ENCODE measurements around the gene ITGAL.

Gene ITGAL

DNA sequence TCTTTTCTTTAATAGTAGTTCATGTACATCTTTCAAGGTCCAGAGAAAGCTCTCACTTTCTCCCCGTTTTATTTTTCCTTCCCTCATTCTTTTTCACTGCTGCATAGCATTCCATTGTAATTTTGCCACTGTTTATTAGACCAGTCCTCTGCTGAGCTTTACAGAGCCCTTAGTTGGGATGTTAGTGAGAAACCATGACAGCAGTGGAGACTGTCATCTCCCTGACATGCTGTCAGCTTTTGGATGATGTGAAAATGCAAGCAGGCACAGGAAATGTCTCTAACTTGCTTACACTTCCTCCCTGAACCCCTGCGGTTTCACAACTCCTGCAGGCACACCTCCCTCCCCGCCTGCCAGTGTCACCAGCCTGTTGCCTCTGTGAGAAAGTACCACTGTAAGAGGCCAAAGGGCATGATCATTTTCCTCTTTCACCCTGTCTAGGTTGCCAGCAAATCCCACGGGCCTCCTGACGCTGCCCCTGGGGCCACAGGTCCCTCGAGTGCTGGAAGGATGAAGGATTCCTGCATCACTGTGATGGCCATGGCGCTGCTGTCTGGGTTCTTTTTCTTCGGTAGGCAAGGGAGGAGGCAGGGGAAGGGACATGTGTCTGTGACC is at the start of gene ITGAL:
Gene ITGAL (plus strand): TSS at position 415 of the 615 bp plus-strand sequence. CDS start 96 bp downstream, at position 511.
- DNase-seq = peak; percentile 89

DNA sequence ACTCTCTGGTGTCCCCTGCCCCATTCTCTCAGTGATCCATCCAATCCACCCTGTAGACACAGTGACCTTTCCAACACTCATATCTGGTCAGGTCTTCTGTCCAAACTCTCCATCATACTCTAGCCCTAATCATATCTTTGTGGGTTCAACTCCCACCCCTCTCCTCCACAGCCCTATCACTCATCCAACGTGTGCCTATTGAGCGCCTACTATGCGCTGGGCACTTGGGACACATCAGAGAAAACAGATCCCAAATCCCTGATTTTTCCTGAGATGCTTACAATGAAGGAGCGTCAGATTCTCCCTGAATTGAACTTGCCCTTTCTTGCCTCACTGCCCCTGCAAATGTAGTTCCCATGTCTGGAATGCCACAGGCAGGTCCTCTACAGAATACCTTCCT is 44.5 kb upstream of the ITGAL start:
- no peak for DNase-seq

DNA sequence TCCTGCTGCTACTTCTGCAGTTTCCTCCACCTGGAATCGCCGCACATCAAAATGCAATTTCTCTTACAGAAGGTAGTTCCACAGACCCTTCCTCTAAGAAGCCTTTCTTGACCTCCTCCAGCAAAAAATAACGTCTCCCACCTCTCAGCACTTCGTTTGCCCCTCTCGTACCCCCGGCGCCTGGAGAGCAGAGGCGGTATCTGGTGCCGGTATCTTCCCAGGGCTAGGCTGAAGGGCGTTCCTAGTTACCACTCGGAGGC is 43.2 kb upstream of the ITGAL start:
- no peak for DNase-seq

DNA sequence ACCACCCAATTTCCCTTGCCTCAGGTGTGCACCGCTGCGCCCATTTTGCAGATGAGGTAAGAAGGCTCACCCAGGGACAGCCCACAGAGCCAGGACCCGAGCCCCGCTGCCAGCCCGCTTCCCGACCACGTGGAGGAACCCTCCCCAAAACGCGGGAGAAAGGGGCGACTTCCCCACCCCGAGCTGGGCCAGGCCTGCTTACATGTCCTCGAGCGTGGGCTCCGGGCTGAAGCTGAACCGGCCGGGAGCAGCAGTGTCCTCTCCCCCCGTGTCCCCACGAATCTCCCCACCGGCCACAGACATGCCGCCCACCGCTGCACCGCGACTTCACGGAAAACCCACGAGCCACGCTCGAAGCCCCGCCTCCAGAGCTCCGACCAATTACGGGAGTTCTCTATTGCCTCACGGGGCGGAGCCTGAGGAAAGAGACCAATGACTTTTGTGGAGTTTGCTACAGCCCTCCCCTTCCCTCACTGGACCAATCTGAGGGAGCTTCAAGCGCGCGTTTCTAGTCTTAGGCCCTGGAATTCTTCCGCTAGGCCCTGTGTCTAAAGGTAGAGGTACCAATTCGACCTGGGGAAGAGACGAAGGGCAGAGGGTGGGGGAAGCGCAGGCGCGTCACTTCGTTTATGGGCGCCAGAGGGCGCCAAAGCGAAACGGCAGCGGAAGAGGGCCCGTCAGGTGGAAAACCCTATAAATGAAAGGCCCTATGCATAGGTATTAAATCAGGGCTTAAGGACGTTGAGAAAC is 42.7 kb upstream of the ITGAL start, which contains the start of gene DCTPP1:
Gene DCTPP1 (minus strand): TSS at position 353 of the 750 bp plus-strand sequence. CDS start 50 bp downstream, at position 303.
- DNase-seq = peak; percentile 100

DNA sequence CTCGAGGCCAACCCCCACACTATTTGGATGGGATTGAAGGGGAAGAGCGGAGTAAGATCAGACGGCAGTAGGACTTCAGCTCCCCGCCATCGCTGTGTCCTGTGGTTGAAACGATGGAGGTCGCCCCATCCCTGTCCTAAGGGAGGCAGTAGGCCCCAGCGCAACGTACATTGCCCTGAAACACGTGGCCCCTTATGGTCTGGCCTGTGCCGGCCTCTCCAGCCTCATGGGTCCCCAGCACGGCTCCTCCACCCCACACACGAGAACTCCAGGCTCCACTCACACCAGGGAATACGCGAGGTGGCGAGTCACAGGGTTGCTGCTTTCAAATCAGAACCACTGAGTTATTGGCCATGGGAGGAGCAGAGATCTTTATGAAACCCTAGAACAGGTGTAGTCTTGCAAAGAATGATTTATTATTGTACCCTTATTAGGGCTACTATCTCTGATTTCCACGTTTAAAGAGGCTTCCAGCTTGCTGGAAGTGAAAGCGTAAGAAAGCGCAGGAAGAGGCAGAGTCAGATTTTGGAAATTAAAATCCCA is 42.0 kb upstream of the ITGAL start:
- DNase-seq = no peak

DNA sequence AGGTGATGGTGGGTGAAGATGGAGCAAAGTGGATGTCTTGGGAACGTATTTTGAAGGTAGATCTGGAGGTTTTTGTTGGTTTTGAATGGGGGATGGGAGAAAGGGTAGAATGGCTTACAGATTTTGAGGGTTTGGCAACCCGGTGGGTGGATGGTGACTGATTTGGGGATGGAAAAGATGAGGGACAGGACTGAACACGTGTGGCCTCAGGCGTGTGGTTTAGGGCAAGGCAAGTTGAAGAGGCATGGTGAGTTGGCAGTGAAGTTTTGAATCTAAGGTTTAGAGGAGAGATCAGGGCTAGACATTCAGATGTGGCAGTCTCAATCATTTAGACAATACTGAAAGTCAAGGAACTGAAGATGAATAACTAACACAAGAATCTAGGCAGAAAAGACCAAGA is 37.7 kb upstream of the ITGAL start:
- DNase-seq = no peak

DNA sequence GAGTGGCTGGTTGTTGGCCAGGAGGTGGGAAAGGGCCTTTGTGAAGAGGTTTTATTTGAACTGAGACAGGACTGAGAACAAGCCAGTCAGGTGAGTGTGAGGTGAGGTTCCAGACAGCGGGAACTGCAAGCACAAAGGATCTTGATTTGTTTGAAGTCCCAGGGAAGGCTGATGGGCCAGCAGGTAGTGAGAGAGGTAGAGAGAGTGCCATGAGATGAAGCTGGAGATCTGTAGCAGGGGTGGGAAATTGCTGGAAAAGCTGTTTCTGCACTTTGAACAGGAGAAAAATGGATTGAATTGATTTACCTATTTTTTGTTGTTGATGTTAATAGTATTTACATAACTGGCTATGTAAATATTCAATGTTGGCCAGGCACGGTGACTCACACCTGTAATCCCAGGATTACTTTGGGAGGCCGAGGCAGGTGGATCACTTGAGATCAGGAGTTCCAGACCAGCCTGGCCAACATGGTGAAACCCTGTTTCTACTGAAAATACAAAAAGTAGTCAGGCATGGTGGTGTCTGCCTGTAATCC is 35.0 kb upstream of the ITGAL start:
- DNase-seq = no peak

DNA sequence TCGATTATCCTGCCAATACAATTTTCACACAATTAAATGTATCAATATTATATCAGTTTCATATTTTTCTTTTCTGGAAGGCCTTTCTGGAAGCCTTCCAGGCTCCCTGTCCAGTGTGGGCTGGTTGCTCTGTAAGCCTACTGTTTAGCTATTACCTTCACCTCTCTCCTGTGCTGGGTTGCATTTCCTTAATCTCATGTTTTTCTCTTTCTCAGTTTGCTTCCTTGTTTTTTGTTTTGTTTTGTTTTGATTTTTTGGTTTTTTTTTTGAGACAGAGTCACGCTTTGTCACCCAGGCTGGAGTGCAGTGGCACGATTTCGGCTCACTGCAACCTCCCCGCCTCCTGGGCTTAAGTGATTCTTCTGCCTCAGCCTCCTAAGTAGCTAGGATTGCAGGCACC is 33.7 kb upstream of the ITGAL start:
- no peak for DNase-seq

DNA sequence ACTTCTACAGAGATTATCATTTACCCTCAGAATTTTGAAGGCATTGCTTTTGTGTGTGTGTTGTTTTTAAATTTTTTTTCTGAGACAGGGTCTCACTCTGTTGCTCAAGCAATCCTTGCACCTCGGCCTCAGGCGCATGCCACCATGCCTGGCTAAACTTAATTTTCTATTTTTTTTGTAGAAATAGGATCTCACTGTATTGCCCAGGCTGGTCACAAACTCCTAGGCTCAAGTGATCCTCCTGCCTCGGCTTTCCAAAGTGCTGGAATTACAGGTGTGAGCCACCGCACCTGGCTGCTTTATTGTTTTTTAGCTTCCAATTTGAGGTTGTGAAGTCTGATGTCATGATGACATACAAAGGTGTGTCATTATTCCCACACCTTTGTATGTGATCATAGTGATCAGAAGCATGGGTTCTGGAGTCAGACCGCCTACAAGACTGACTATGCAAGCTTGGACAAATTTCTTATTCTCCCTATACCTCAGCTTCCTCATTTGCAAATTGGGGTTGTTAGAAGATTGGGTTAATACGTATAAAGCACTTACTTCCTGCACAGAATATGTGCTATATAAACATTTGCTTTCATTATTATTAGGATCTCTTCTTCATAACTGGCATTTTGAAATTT is 32.7 kb upstream of the ITGAL start:
- peak; percentile 56 for DNase-seq

DNA sequence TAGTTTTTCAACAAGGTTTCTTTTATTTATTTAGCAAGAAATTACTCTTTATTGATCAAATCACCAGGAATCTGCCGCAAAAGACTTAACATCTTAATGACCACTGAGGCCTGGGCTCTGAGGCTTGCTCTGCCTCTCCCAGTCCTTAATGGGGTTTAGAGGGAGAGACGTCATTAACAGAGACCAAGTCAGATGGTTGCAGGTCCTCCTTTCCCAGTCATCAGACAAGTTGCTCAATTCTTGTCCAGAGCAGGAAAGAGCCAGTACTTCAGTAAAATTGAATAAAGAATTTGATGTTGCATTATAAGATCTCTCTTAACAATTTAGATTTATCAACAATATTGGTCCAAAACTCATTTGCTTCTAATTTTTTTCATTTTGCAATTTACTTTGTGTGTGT is 28.9 kb upstream of the ITGAL start:
- no peak for DNase-seq

DNA sequence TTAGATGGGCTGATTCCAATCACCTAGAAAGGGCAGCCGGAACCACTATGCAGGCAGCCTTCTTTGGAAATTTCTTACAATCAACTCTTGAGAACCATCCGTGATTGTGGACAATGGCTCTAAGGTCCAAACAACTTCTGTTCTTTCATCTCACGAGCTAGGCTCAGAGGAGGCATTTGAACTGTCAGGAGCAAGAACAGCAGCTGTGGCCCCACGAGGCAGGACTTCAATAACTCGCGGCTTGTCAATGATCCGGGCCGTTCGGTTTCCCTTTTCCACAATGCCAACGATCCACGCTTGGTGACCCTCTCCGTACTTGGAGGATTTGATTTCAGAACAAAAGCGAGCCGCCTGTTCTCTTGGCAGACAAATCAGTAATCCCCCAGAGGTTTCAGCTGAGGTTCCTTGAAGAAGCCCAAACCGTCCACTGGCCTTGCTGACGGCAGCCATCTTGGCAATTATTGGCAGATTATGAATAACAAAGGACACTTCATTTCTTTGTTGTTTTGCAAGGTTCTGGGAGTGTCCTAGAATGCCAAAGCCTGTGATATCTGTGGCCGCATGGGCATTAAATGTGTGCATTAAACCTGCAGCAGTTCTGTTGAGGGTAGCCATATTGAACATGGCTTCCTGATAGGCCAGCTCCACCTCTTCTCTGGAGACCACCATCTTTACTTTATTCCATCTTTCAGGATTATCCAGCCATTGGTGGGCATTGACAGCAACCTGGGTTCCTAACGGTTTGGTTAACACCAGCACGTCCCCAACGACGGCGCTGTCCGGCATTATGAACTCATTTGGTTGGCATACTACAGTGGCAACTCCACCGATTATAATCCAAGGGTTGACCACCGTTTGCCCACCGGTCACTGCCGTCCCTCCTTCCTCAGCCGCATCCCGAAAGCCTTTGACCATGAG is 28.1 kb upstream of the ITGAL start:
- no peak for DNase-seq

DNA sequence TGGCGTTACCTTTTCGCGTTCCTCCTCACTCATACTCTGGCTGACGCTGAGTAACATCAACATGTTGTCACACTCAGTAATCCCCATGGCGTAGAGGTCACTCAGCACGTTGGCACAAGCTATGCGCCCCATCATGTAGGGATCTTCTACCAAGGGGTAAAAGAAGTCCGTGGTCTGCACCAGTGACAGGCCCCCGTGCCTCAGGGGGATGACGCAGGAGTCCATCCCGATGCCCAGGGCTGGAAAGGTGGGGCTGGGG is 27.5 kb upstream of the ITGAL start:
- DNase-seq = no peak

DNA sequence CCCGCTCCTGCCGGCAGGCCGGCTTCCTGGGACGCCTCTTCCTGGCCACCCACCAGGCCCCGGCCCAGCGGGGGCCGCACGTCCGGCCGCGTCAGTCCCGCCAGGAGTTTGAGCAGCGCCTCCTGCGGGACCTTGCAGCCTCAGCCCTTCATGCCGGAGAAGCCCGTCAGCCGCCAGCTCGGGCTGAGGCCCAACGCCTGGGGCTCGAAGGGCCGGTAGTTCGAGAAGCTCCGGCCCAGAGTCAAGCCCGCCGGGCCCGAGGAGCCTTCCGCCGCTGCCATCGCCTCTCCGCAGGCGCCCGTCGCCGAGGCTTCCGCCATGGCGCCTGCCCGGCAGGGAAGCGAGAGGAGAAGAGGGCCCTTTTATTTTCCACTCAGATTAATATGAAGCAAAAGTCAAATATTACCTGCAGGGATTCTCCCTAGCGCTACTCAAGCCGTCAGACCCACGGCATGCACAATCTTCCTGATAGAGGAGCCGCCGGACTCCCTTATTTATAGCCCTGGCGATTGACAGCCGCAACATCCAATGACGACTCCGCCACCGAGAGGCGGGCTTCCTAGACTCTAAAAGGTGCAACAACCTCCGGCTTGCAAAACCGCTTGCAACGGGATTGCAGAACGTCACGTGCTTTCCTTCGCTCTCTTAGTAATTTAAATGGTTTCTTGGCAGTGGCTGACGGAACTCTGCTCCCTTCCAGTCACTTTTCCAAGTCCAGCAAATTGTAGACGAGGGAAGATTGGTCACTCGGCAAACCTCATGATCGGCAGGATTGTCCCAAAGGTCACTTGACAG is 26.9 kb upstream of the ITGAL start, which contains the start of gene SEPHS2:
Gene SEPHS2 (minus strand): TSS at position 467 of the 795 bp plus-strand sequence. CDS start 147 bp downstream, at position 320.
- peak; percentile 99 for DNase-seq

DNA sequence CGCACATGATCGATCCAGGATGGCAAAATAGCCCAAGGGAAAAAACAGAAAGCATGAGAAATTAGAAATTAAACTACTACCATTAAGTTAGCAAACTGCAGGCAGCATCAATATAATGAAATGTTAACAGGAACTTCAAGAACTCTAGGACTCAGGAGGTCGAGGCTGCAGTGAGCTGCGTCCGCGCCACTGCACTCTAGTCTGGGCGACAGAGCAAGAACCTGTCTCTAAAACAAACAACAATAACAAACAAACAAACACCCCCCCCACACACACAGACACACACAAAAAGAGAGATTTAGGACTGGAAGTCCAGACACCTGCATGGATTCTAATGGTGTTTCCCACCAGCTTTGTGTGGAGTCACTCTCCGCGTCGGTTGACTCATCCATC is 26.3 kb upstream of the ITGAL start:
- no peak for DNase-seq

DNA sequence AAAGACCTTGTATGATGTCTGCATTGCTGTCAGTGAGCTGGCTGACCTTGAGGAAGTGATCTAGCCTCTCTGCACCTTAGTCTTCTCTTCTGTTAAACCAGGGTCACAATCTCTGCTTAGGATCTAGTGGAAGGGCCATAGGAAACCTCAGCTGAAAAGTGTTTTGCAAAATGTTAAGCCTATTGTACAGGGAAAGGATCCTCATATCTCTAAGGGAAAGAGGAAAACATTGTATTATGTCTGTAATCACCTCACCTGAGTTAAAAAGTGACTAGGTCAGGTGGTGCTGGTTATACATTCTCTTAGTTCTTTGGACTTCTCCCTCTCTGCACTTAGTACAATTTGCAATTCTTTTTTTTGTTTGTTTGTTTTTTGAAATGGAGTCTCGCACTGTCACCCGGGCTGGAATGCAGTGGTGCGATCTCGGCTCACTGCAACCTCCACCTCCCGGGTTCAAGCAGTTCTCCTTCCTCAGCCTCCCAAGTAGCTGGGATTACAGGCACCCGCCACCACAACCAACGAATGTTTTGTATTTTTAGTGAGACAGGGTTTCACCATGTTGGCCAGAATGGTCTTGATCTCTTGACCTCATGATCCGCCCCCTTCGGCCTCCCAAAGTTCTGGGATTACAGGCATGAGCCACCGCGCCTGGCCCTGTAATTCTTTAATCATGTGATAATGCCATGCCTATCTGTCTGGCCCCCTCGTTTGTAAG is 24.9 kb upstream of the ITGAL start:
- peak; percentile 47 for DNase-seq

DNA sequence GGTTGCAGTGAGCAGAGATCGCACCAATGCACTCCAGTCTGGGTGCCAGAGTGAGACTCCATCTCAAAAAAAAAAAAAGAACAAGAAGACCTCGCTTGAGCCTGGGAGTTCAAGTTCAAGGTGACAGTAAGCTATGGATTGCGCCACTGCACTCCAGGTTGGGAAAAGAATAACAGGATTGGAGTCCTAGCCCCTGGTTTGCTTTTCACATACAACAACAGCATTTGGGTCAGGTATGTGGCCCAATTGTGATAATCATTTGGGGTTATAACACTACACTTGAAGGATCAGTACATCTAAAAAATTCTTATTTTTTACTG is 23.5 kb upstream of the ITGAL start:
- DNase-seq = no peak

DNA sequence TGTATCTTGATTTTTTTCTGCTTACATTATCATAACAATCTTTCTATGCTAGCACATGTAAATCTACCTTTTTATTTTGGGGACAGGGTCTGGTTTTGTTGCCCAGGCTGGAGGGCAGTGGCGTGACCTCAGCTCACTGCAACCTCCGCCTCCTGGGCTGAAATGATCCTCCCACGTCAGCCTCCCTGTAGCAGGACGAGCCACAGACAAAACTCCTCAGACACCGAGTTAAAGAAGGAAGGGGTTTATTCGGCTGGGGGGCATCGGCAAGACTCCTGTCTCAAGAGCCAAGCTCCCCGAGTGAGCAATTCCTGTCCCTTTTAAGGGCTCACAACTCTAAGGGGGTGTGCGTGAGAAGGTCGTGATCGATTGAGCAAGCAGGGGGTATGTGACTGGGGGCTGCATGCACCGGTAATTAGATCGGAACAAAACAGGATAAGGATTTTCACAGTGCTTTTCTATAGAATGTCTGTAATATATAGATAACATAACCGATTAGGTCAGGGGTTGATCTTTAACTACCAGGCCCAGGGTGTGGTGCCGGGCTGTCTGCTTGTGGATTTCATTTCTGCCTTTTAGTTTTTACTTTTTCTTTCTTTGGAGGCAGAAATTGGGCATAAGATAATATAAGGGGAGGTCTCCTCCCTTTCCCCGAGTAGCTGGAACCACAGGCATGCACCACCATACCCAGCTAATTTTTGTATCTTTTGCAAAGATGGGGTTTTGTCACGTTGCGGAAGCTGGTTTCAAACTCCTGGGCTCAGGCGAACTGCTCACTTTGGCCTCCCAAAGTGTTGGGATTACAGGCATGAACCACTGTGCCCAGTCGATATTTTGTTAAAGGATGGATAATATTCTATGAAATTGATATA is 19.6 kb upstream of the ITGAL start:
- peak; percentile 65 for DNase-seq

DNA sequence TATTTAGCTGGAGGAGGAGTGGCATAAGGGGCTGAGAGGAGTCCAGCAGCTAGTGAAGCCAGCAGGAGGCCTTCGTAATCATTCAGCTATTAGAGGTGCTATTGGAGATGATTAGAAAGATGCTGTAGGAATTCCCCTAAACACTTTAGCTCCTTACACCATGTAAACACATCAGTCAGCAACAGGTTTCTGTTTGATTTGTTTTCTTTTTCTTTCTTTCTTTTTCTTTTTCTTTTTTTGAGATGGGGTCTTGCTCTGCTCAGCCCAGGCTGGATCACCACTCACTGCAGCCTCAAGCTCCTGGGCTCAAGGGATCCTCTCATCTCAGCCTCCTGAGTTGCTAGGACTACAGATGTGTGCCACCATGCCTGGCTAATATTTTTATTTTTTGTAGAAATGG is 16.2 kb upstream of the ITGAL start:
- no peak for DNase-seq

DNA sequence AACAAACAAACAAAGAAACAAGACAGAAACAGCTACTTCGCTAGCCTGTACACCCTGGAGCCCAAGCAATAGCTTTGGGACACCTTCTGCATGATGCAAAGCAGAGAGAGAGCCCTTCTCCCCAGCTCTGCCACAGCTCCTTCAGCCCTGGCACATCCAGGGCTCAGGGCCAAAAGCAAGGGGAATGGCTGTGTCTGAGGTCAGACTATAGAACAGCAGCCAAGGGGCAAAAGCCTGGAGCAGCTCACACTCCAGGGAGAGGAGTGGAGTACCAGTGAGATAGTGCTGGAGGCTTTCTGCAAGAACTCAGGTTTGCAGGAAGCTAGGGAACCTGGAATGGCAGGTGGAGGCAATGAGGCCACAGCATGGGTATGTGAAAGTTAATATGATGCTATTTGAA is 15.3 kb upstream of the ITGAL start:
- DNase-seq = no peak

DNA sequence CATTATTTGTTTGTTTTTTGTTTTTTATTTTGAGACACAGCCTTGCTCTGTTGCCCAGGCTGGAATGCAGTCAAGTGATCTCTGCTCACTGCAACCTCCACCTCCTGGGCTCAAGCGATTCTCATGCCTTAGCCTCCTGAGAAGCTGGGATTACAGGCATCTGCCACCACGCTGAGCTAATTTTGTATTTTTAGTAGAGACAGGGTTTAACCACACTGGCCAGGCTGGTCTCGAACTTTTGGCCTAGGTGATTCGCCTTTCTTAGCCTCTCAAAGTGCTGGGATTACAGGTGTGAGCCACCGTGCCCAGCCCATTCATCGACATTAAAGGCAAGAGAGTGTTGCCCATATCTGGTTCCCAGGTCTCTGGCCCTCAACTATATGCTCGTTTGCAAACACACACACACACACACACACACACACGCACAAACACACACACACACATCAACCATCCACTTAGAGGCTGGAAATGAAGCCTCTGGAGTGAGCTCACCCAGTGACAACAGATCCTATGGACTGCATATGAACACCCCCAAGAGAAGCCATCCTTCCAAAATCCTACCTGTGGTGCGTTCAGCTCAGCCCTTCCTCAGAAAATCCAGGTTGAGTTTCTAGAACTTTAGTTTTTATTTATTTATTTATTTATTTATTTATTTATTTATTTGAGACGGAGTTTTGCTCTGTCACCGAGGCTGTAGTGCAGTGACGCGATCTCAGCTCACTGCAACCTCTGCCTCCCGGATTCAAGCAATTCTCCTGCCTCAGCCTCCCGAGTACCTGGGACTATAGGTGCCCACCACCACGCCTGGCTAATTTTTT is 14.6 kb upstream of the ITGAL start:
- DNase-seq = no peak
